Measurements from ENCODE around the gene DENND5B. TPM values are rescaled to one million over a fixed set of nuclear protein-coding genes. Genes with fewer than 3 reads are reported as not detected.
"Not testable (repeated sequence)": the region's sequence is repeated elsewhere in the genome, so short reads cannot be mapped to it uniquely, and the experiment has no call there.

DENND5B gene
- total RNA-seq, 1 experiment from 2014 or later, result 19.8 TPM

- no peak for DNase-seq (ENCODE audit: low spot score)
Measured at GRCh38 chr12:31557707-31558106, 33.2 kb downstream of the DENND5B start.

- DNase-seq (ENCODE audit: low spot score), result not testable (repeated sequence)
Measured at GRCh38 chr12:31555466-31555865, 35.5 kb downstream of the DENND5B start.

GRCh38 chr12:31550590-31550989, 40.3 kb downstream of the DENND5B start:
- not testable (repeated sequence) for DNase-seq (ENCODE audit: low spot score)

GRCh38 chr12:31536672-31537071, 54.3 kb downstream of the DENND5B start:
- no peak for DNase-seq (ENCODE audit: low spot score)

- no peak for DNase-seq (ENCODE audit: low spot score)
Measured at GRCh38 chr12:31533470-31533869, 57.5 kb downstream of the DENND5B start.

GRCh38 chr12:31531893-31532292, 59.0 kb downstream of the DENND5B start:
- no peak for DNase-seq (ENCODE audit: low spot score)

- DNase-seq (ENCODE audit: low spot score), result no peak
Measured at GRCh38 chr12:31528095-31528494, 62.8 kb downstream of the DENND5B start.

- DNase-seq (ENCODE audit: low spot score), result no peak
Measured at GRCh38 chr12:31527083-31527482, 63.9 kb downstream of the DENND5B start.

- no peak for DNase-seq (ENCODE audit: low spot score)
Measured at GRCh38 chr12:31526158-31526546, 64.8 kb downstream of the DENND5B start.

GRCh38 chr12:31525496-31526157, 65.3 kb downstream of the DENND5B start:
- no peak for DNase-seq (ENCODE audit: low spot score)

- peak; percentile 45 for DNase-seq (ENCODE audit: low spot score)
Measured at GRCh38 chr12:31524791-31525495, 66.0 kb downstream of the DENND5B start.

GRCh38 chr12:31523306-31523705, 67.6 kb downstream of the DENND5B start:
- no peak for DNase-seq (ENCODE audit: low spot score)

GRCh38 chr12:31522607-31523006, 68.3 kb downstream of the DENND5B start:
- DNase-seq (ENCODE audit: low spot score), result no peak

- no peak for DNase-seq (ENCODE audit: low spot score)
Measured at GRCh38 chr12:31521964-31522363, 69.0 kb downstream of the DENND5B start.

GRCh38 chr12:31519511-31519910, 71.4 kb downstream of the DENND5B start:
- no peak for DNase-seq (ENCODE audit: low spot score)

- peak; percentile 96 for DNase-seq (ENCODE audit: low spot score)
Measured at GRCh38 chr12:31518680-31519227, 72.2 kb downstream of the DENND5B start.

GRCh38 chr12:31517994-31518393, 72.9 kb downstream of the DENND5B start:
- DNase-seq (ENCODE audit: low spot score), result no peak

- no peak for DNase-seq (ENCODE audit: low spot score)
Measured at GRCh38 chr12:31516702-31517101, 74.2 kb downstream of the DENND5B start.

GRCh38 chr12:31514912-31515311, 76.0 kb downstream of the DENND5B start:
- DNase-seq (ENCODE audit: low spot score), result no peak

GRCh38 chr12:31510034-31510433, 80.9 kb downstream of the DENND5B start:
- no peak for DNase-seq (ENCODE audit: low spot score)

- DNase-seq (ENCODE audit: low spot score), result no peak
Measured at GRCh38 chr12:31508436-31509150, 82.3 kb downstream of the DENND5B start.

- no peak for DNase-seq (ENCODE audit: low spot score)
Measured at GRCh38 chr12:31507966-31508365, 83.0 kb downstream of the DENND5B start.

Data from A172 (cell line).